K562 (cell line): ENCODE measurements around the gene PRPSAP2. TPM values are rescaled to one million over a fixed set of nuclear protein-coding genes. Genes with fewer than 3 reads are reported as not detected.

Experiments used
- ATAC-seq: fragments of 200-7000 bp; cut with Tn5 transposase; 3 replicates; pipeline ENCODE4 v1.9.1; 2020; ENCODE audit warnings: moderate library complexity
- BruUV-seq: library from RNA; stranded (reverse); fragments of 400-500 nt; replicated peaks from 2 replicates; lab custom pipeline; 2021; lab: Mats Ljungman, UMichigan
- CTCF ChIA-PET: fragments of 300-600 bp; formaldehyde crosslinking; extraction: SDS; loops from one replicate; lab custom pipeline; 2021; ENCODE audit warnings: low intra/inter-chr PET ratio; lab: Yijun Ruan, JAX
- POLR2A ChIA-PET: fragments of 300-600, 350-650 bp; sonication (Branson Sonifier 250); formaldehyde crosslinking; extraction: SDS; loops from one replicate; lab custom pipeline; 2021; ENCODE audit warnings: antibody characterized with exemption, inconsistent platforms; lab: Yijun Ruan, JAX
- DNase-seq, 4 experiments: peaks; one replicate each; pipeline versions ENCODE4 v3.0.0 to v3.0.0-alpha.2; 2011 to 2018; ENCODE audit warnings: low spot score in 3 of 4, mixed read lengths in 3 of 4; ENCODE audit errors: extremely low read depth in 1 of 4
- FAIRE-seq: peaks from 2 replicates; lab custom pipeline; 2011; peaks lifted over from hg19 to GRCh38; lab: Jason Lieb, UNC
- H2AFZ ChIP-seq: 2 replicates; pipeline ENCODE4 v1.6.0; 2011; ENCODE audit warnings: low read depth, low read length, control low read depth, inconsistent platforms
- H3K27ac ChIP-seq: fragments of 200-600 bp; 3 replicates; pipeline ENCODE4 v1.8.0; 2011; ENCODE audit warnings: low read depth, mild to moderate bottlenecking, control low read depth, inconsistent platforms, low read length, moderate library complexity, mixed read lengths; ENCODE audit errors: extremely low read depth
- H3K27me3 ChIP-seq, 2 experiments: fragments of 300-600 bp in 1 of 2; 2 replicates in 1 of 2; 3 replicates in 1 of 2; pipeline versions ENCODE4 v1.6.0 to v1.8.0; 2011; ENCODE audit warnings: inconsistent platforms in 2 of 2, low read length in 2 of 2, mild to moderate bottlenecking in 1 of 2, mixed read lengths in 1 of 2, moderate library complexity in 1 of 2; ENCODE audit not compliant: control insufficient read depth in 2 of 2, insufficient read depth in 2 of 2
- H3K36me3 ChIP-seq: fragments of 300-600 bp; 3 replicates; pipeline ENCODE4 v1.8.0; 2011; ENCODE audit warnings: mild to moderate bottlenecking, low read length, inconsistent platforms; ENCODE audit not compliant: control insufficient read depth, insufficient read depth
- H3K4me1 ChIP-seq, 2 experiments: fragments of 200-600 bp in 1 of 2; replicated peaks in 1 of 2; 2 replicates in 1 of 2; 3 replicates in 1 of 2; pipeline versions ENCODE4 v1.5.1 to v1.8.0; 2011; ENCODE audit warnings: inconsistent platforms in 2 of 2, low read length in 2 of 2, mild to moderate bottlenecking in 1 of 2, mixed read lengths in 1 of 2, moderate library complexity in 1 of 2; ENCODE audit not compliant: control insufficient read depth in 2 of 2, insufficient read depth in 2 of 2
- H3K4me2 ChIP-seq: 2 replicates; pipeline ENCODE4 v1.6.1; 2011; ENCODE audit warnings: low read length, control low read depth, inconsistent platforms, mixed read lengths; ENCODE audit not compliant: insufficient read depth
- H3K4me3 ChIP-seq: fragments of 200-600 bp; sonication (generic), shearing (Covaris generic); 2 replicates; pipeline ENCODE4 v1.5.1; 2016; ENCODE audit warnings: control low read depth, inconsistent platforms
- H3K79me2 ChIP-seq: fragments of 200-600 bp; 3 replicates; pipeline ENCODE4 v1.8.0; 2011; ENCODE audit warnings: low read length, inconsistent platforms; ENCODE audit not compliant: control insufficient read depth, insufficient read depth
- H3K9ac ChIP-seq, 2 experiments: 2 replicates each; pipeline versions ENCODE4 v1.6.0 to v1.6.1; 2011; ENCODE audit warnings: low read depth in 2 of 2, low read length in 2 of 2, control low read depth in 1 of 2, inconsistent platforms in 1 of 2, mild to moderate bottlenecking in 1 of 2, mixed read lengths in 1 of 2; ENCODE audit not compliant: insufficient read depth in 1 of 2
- H3K9me1 ChIP-seq: one replicate; pipeline ENCODE4 v1.6.0; 2011; ENCODE audit warnings: inconsistent platforms, mild to moderate bottlenecking, low read length, moderate library complexity; ENCODE audit not compliant: control insufficient read depth, insufficient read depth
- H3K9me3 ChIP-seq: replicated peaks from 2 replicates; pipeline ENCODE4 v1.5.1; 2011; ENCODE audit warnings: low read depth, low read length, inconsistent platforms; ENCODE audit not compliant: control insufficient read depth, insufficient read depth
- H4K20me1 ChIP-seq: replicated peaks from 2 replicates; pipeline ENCODE4 v1.6.1; 2011; ENCODE audit warnings: low read length, inconsistent platforms, mixed read lengths; ENCODE audit not compliant: control insufficient read depth, insufficient read depth
- BRD9 ChIP-seq: fragments of 450-650 bp; IDR thresholded peaks from 2 replicates; pipeline ENCODE4 v1.6.1; 2018; ENCODE audit warnings: low read depth; ENCODE audit not compliant: partially characterized antibody
- ELK1 ChIP-seq: sonication (generic); formaldehyde crosslinking; IDR thresholded peaks from 2 replicates; pipeline ENCODE4 v1.8.1; 2022; ENCODE audit warnings: missing genetic modification reagents
- POLR2G ChIP-seq: fragments of 200-400 bp; formaldehyde crosslinking; IDR thresholded peaks from 2 replicates; pipeline ENCODE4 v1.6.1; 2017; ENCODE audit warnings: low read depth, mild to moderate bottlenecking, antibody characterized with exemption, low read length, moderate library complexity
- RHOXF2B ChIP-seq: fragments of 250-450 bp; sonication (Bioruptor Pico); conservative IDR thresholded peaks from 2 replicates; pipeline ENCODE4 v1.5.1; 2021
- SOX6 ChIP-seq: fragments of 450-650 bp; IDR thresholded peaks from 2 replicates; pipeline ENCODE4 v1.6.1; 2014; ENCODE audit warnings: mild to moderate bottlenecking
- TARDBP ChIP-seq: fragments of 450-650 bp; IDR thresholded peaks from 2 replicates; pipeline ENCODE4 v1.6.1; 2016
- ZBTB40 ChIP-seq, 2 experiments: fragments of 450-650 bp in 1 of 2; sonication (generic) in 1 of 2; formaldehyde crosslinking in 1 of 2; IDR thresholded peaks; 2 replicates each; pipeline versions ENCODE4 v1.7.1 to v1.9.0; 2016 to 2022; ENCODE audit warnings: inconsistent platforms in 1 of 2, mild to moderate bottlenecking in 1 of 2, missing genetic modification reagents in 1 of 2
- WGBS: fragments of 100-300 bp; shearing (Covaris generic); methylation state at CpG from one replicate; pipeline ENCODE4 v1.1.6; 2016; ENCODE audit warnings: low coverage, mixed read lengths; ENCODE audit not compliant: insufficient coverage; ENCODE audit errors: missing lambda C conversion rate; 5-methylcytosine and 5-hydroxymethylcytosine counted together
- in situ Hi-C: fragments of 300-500 bp; cut with MboI; formaldehyde crosslinking; loops from 4 replicates; pipeline ENCODE4 v1.15.0; 2018; ENCODE audit warnings: inconsistent platforms, mixed read lengths
- intact Hi-C: fragments of 100-400 bp; cut with micrococcal nuclease; formaldehyde crosslinking; loops from 2 replicates; pipeline ENCODE4 v1.14.2; 2022
- polyA plus RNA-seq, 8 experiments: library from polyadenylated mRNA; depleted of rRNA in 4 of 8; stranded (reverse) in 5 of 8; unstranded in 3 of 8; fragments of >200 nt; fragmentation: Nextera tagmentation in 2 of 8; fragmentation: Illumina TruSeq in 1 of 8; extraction: Ambion mirVana in 2 of 8; extraction: Trizol in 1 of 8; gene quantifications; 2 replicates each; pipeline versions ENCODE4 v1.2.1 to v1.2.3, GENCODE V29; 2011 to 2014; ENCODE audit warnings: inconsistent platforms in 1 of 8, missing spikeins in 1 of 8
- total RNA-seq, 7 experiments: library from RNA; depleted of rRNA in 6 of 7; stranded (reverse); fragments of >200 nt in 6 of 7; fragmentation: Illumina TruSeq in 2 of 7; extraction: Trizol in 2 of 7; gene quantifications; 2 replicates each; pipeline versions ENCODE4 v1.2.1 to v1.2.3, GENCODE V29; 2011 to 2021; ENCODE audit warnings: low replicate concordance in 1 of 7
- TF ChIP-seq, protein P1 (sequence below): fragments of 450-650 bp; IDR thresholded peaks from 2 replicates; pipeline ENCODE4 v1.6.1; 2014; ENCODE audit warnings: low read depth, mild to moderate bottlenecking, moderate library complexity, borderline replicate concordance
- TF ChIP-seq, protein P2 (sequence below): IDR thresholded peaks from 2 replicates; pipeline ENCODE4 v1.6.1; 2016; ENCODE audit warnings: missing genetic modification characterization, missing compliant biosample characterization

PRPSAP2 gene
- total and polyA plus RNA-seq, 9 of the 15 experiments (the other 6 are each of a cell fraction or from before 2014, with no cell fraction given) = 15.5 to 56.7 (median 35.7) TPM

- CTCF ChIA-PET = no interaction called here
- no peaks in the 10 kb centered on the region for H3K27me3 ChIP-seq
- no peak overlapping the region for H3K4me2 ChIP-seq
- H3K4me1 ChIP-seq = no peaks in the 10 kb centered on the region
- peaks cover 5% of the 10 kb centered on the region; the same call in 1 of the 3 replicates for H3K79me2 ChIP-seq
- intact Hi-C loops (no loop called here), in situ Hi-C loops (no loop called here)
- POLR2A ChIA-PET = no interaction called here
- H3K9me3 ChIP-seq = no peaks in the 10 kb centered on the region
- H3K9me1 ChIP-seq = no peaks in the 10 kb centered on the region
- WGBS = 78% methylated on average over 5 of the region's 5 CpGs
- H3K9ac ChIP-seq = no peak overlapping the region
- DNase-seq (no peak), FAIRE-seq (no peak), ATAC-seq (no peak)
- no peak overlapping the region for H3K27ac ChIP-seq
- no peak overlapping the region for H3K4me3 ChIP-seq
- H2AFZ ChIP-seq = no peak overlapping the region
- peaks cover 25% of the 10 kb centered on the region for H3K36me3 ChIP-seq
- H4K20me1 ChIP-seq = no peaks in the 10 kb centered on the region
- no TSS peak for BruUV-seq
- TF ChIP-seq BRD9 = no peak
- TF ChIP-seq, protein P1, sequence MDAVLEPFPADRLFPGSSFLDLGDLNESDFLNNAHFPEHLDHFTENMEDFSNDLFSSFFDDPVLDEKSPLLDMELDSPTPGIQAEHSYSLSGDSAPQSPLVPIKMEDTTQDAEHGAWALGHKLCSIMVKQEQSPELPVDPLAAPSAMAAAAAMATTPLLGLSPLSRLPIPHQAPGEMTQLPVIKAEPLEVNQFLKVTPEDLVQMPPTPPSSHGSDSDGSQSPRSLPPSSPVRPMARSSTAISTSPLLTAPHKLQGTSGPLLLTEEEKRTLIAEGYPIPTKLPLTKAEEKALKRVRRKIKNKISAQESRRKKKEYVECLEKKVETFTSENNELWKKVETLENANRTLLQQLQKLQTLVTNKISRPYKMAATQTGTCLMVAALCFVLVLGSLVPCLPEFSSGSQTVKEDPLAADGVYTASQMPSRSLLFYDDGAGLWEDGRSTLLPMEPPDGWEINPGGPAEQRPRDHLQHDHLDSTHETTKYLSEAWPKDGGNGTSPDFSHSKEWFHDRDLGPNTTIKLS = no peak
- TF ChIP-seq ELK1 (CRISPR knock-in tag) = no peak
- no peak for TF ChIP-seq ZBTB40 (IDR thresholded peaks at IDR 0.05)
- TF ChIP-seq ZBTB40 (CRISPR knock-in tag; IDR thresholded peaks at IDR 0.05) = no peak
- no peak for TF ChIP-seq POLR2G
- TF ChIP-seq SOX6 = no peak
- TF ChIP-seq RHOXF2B (CRISPR knock-in tag) = no peak
- TF ChIP-seq, protein P2, sequence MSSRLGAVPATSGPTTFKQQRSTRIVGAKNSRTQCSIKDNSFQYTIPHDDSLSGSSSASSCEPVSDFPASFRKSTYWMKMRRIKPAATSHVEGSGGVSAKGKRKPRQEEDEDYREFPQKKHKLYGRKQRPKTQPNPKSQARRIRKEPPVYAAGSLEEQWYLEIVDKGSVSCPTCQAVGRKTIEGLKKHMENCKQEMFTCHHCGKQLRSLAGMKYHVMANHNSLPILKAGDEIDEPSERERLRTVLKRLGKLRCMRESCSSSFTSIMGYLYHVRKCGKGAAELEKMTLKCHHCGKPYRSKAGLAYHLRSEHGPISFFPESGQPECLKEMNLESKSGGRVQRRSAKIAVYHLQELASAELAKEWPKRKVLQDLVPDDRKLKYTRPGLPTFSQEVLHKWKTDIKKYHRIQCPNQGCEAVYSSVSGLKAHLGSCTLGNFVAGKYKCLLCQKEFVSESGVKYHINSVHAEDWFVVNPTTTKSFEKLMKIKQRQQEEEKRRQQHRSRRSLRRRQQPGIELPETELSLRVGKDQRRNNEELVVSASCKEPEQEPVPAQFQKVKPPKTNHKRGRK (tag) = no peak
- no peak for TF ChIP-seq TARDBP
These were observed 46.6 kb downstream of the PRPSAP2 start for GRCh38 chr17:18904482-18904881.
